Measurements from ENCODE around the gene KSR1. TPM values are rescaled to one million over a fixed set of nuclear protein-coding genes. Genes with fewer than 3 reads are reported as not detected.

Gene KSR1
- total and polyA plus RNA-seq, 2 of the 4 experiments (the other 2 are of a cell fraction), result 12.5 to 21.9 TPM

- Histone ChIP-seq H3K18ac (ENCODE audit: low read depth, low read length) (no peak overlapping the region), H4K8ac (ENCODE audit: low read depth in 2 of 2, low read length in 2 of 2) (no peak overlapping the region), H2BK15ac (ENCODE audit: low read depth, low read length) (no peak overlapping the region), H3K56ac (ENCODE audit: extremely low read depth, insufficient read depth, low read length) (no peak overlapping the region), H2AK5ac (ENCODE audit: low read depth, low read length) (no peak overlapping the region), H2BK5ac (ENCODE audit: low read depth, low read length, poor library complexity, severe bottlenecking) (no peak overlapping the region), H2AFZ (replicated peaks; ENCODE audit: low read length, poor library complexity) (no peak overlapping the region), H4K91ac (ENCODE audit: insufficient read depth, low read depth, low read length) (no peak overlapping the region), H3K23ac (ENCODE audit: low read depth, low read length) (no peak overlapping the region), H3K9me1 (ENCODE audit: insufficient read depth, low read length) (no peaks in the 10 kb centered on the region; the same call in 1 of the 2 replicates), H3K36me3 (ENCODE audit: control insufficient read depth, insufficient read depth, low read length) (no peaks in the 10 kb centered on the region), H2BK120ac (ENCODE audit: low read depth, low read length) (no peak overlapping the region), H2BK20ac (ENCODE audit: low read depth, low read length) (no peak overlapping the region), H3K4me1 (ENCODE audit: control insufficient read depth, insufficient read depth, low read length) (no peaks in the 10 kb centered on the region), H2AK9ac (replicated peaks; ENCODE audit: low read depth, low read length, poor library complexity) (no peak overlapping the region), H3K9me3 (ENCODE audit: control insufficient read depth, insufficient read depth, low read length) (no peaks in the 10 kb centered on the region), H3K4me3 (ENCODE audit: insufficient read depth, low read depth, low read length) (no peak overlapping the region), H4K5ac (ENCODE audit: low read depth, low read length) (no peak overlapping the region), H3K4me2 (ENCODE audit: low read depth, low read length) (no peak overlapping the region), H3K27ac (ENCODE audit: insufficient read depth, low read length) (no peak overlapping the region), H4K20me1 (ENCODE audit: insufficient read depth, low read length) (no peaks in the 10 kb centered on the region), H3K27me3 (ENCODE audit: control insufficient read depth, insufficient read depth, low read length) (peaks cover 10% of the 10 kb centered on the region), H3K4ac (ENCODE audit: low read depth, low read length) (no peak overlapping the region), H3K9ac (ENCODE audit: low read depth, low read length) (no peak overlapping the region), H3K14ac (replicated peaks; ENCODE audit: low read depth, low read length) (no peak overlapping the region), H3K79me1 (ENCODE audit: low read depth in 1 of 2, low read length in 2 of 2) (no peaks in the 10 kb centered on the region)
- CTCF ChIA-PET, result no interaction called here
- dilution Hi-C loops (cut with HindIII; ENCODE audit: low sequenced_read_pairs, unreplicated experiment), result no loop called here
- in situ Hi-C loops (cut with MboI; ENCODE audit: low sequenced_read_pairs), result loop anchor here (5.0 kb wide), 2 partner anchors 38 to 83 kb away; no protein-coding TSS in a partner anchor
- intact Hi-C loops (cut with micrococcal nuclease), result no loop called here
- ATAC-seq (ENCODE audit: low read depth) (no peak), DNase-seq (no peak)
- no CpG with 5 or more reads among the region's 2 CpGs for WGBS, 2 experiments (ENCODE audit: extremely low coverage in 2 of 2, insufficient read length in 1 of 2)
- no TSS peak for BruUV-seq (replicated peaks)
- TF ChIP-seq RFX5 (IDR thresholded peaks at IDR 0.05; ENCODE audit: low read depth, low read length), result no peak
- no peak for TF ChIP-seq FOS (IDR thresholded peaks at IDR 0.05; ENCODE audit: low read depth, low read length)
- no peak for TF ChIP-seq NFE2L2 (IDR thresholded peaks at IDR 0.05; ENCODE audit: low read depth, low read length)
- no peak for TF ChIP-seq MXI1 (IDR thresholded peaks at IDR 0.05; ENCODE audit: borderline replicate concordance, low read depth, low read length)
- no peak for TF ChIP-seq CTCF (conservative IDR thresholded peaks at IDR 0.05; ENCODE audit: low read depth, low read length)
- TF ChIP-seq RAD21 (IDR thresholded peaks at IDR 0.05; ENCODE audit: low read length), result no peak
- TF ChIP-seq BHLHE40 (IDR thresholded peaks at IDR 0.05; ENCODE audit: low read depth, low read length), result no peak
- TF ChIP-seq SMC3 (IDR thresholded peaks at IDR 0.05; ENCODE audit: low read depth, low read length), result no peak
- no peak for TF ChIP-seq USF2 (IDR thresholded peaks at IDR 0.05; ENCODE audit: low read depth, low read length)
- POLR2A ChIA-PET (ENCODE audit: unreplicated experiment), result no interaction called here
Observed at GRCh38 chr17:27664606-27664965, 208.3 kb downstream of the KSR1 start.
